Loucy (cell line): ENCODE data around the gene AMN.
A peak's percentile ranks its signal among the peaks of the same experiment; 100 is the strongest.

Source experiments
- H2AFZ ChIP-seq: fragments of 200-600 bp; sonication (generic); 2 replicates; pipeline ENCODE4 v1.6.0; 2016; ENCODE audit warnings: antibody characterized with exemption, mild to moderate bottlenecking, low read length, moderate library complexity
- H3F3A ChIP-seq: fragments of 200-600 bp; 2 replicates; pipeline ENCODE4 v1.6.0; 2016; ENCODE audit warnings: antibody characterized with exemption, low read depth, mild to moderate bottlenecking
- H3K27me3 ChIP-seq: fragments of 200-600 bp; sonication (generic); 2 replicates; pipeline ENCODE4 v1.6.1; 2014; ENCODE audit warnings: low read length, mild to moderate bottlenecking; ENCODE audit not compliant: insufficient read depth, poor library complexity, severe bottlenecking
- H3K36me3 ChIP-seq: fragments of 200-600 bp; sonication (generic); 2 replicates; pipeline ENCODE4 v1.6.1; 2016; ENCODE audit warnings: low read length; ENCODE audit not compliant: insufficient read depth
- H3K4me1 ChIP-seq: fragments of 200-600 bp; sonication (generic); 2 replicates; pipeline ENCODE4 v1.5.1; 2014; ENCODE audit warnings: low read length, mild to moderate bottlenecking; ENCODE audit not compliant: insufficient read depth, poor library complexity, severe bottlenecking
- H3K4me2 ChIP-seq: fragments of 200-600 bp; sonication (generic); 2 replicates; pipeline ENCODE4 v1.6.0; 2014; ENCODE audit warnings: antibody characterized with exemption, low read length, low read depth, mild to moderate bottlenecking; ENCODE audit not compliant: poor library complexity, severe bottlenecking
- H3K4me3 ChIP-seq: fragments of 200-600 bp; sonication (generic); 2 replicates; pipeline ENCODE4 v1.5.1; 2014; ENCODE audit warnings: low read length, mild to moderate bottlenecking, mixed read lengths; ENCODE audit not compliant: poor library complexity, severe bottlenecking
- H3K79me2 ChIP-seq: fragments of 200-600 bp; sonication (generic); 2 replicates; pipeline ENCODE4 v1.6.1; 2014; ENCODE audit warnings: low read length; ENCODE audit not compliant: insufficient read depth
- H3K9ac ChIP-seq: fragments of 200-600 bp; sonication (generic); 2 replicates; pipeline ENCODE4 v1.6.0; 2014; ENCODE audit warnings: mild to moderate bottlenecking, low read depth, low read length, moderate library complexity; ENCODE audit not compliant: poor library complexity, severe bottlenecking
- H3K9me2 ChIP-seq: fragments of 200-600 bp; sonication (generic); replicated peaks from 2 replicates; pipeline ENCODE4 v1.6.1; 2016; ENCODE audit warnings: low read depth, low read length, mixed read lengths
- H3K9me3 ChIP-seq: fragments of 200-600 bp; sonication (generic); 2 replicates; pipeline ENCODE4 v1.6.1; 2014; ENCODE audit warnings: mild to moderate bottlenecking, antibody characterized with exemption, low read length, low read depth; ENCODE audit not compliant: insufficient read depth
- H4K20me1 ChIP-seq: fragments of 200-600 bp; sonication (generic); 2 replicates; pipeline ENCODE4 v1.6.0; 2014; ENCODE audit warnings: antibody characterized with exemption, low read length, mild to moderate bottlenecking; ENCODE audit not compliant: insufficient read depth, poor library complexity, severe bottlenecking
- EZH2phosphoT487 ChIP-seq: fragments of 200-600 bp; IDR thresholded peaks from 2 replicates; pipeline ENCODE4 v1.6.1; 2018; ENCODE audit warnings: antibody characterized with exemption, mild to moderate bottlenecking, moderate library complexity, borderline replicate concordance
- TF ChIP-seq, protein P1 (sequence below): fragments of 200-600 bp; sonication (generic); conservative IDR thresholded peaks from 2 replicates; pipeline ENCODE4 v1.5.1; 2014; ENCODE audit warnings: mild to moderate bottlenecking, antibody characterized with exemption, low read length

AMN gene

GRCh38 chr14:102878970-102879460 is 43.4 kb upstream of the AMN start:
- Histone ChIP-seq H3K36me3 (peaks cover 38% of the 10 kb centered on the region; the same call in 1 of the 2 replicates), H3K79me2 (no peaks in the 10 kb centered on the region), H3K27me3 (no peaks in the 10 kb centered on the region), H3K9me2 (no peaks in the 10 kb centered on the region), H4K20me1 (no peaks in the 10 kb centered on the region), H3K4me3 (no peak overlapping the region), H3F3A (no peaks in the 10 kb centered on the region), H3K4me1 (no peaks in the 10 kb centered on the region), H3K4me2 (no peak overlapping the region), H2AFZ (no peak overlapping the region), H3K9me3 (no peaks in the 10 kb centered on the region), H3K9ac (no peak overlapping the region)
- TF ChIP-seq, protein P1, sequence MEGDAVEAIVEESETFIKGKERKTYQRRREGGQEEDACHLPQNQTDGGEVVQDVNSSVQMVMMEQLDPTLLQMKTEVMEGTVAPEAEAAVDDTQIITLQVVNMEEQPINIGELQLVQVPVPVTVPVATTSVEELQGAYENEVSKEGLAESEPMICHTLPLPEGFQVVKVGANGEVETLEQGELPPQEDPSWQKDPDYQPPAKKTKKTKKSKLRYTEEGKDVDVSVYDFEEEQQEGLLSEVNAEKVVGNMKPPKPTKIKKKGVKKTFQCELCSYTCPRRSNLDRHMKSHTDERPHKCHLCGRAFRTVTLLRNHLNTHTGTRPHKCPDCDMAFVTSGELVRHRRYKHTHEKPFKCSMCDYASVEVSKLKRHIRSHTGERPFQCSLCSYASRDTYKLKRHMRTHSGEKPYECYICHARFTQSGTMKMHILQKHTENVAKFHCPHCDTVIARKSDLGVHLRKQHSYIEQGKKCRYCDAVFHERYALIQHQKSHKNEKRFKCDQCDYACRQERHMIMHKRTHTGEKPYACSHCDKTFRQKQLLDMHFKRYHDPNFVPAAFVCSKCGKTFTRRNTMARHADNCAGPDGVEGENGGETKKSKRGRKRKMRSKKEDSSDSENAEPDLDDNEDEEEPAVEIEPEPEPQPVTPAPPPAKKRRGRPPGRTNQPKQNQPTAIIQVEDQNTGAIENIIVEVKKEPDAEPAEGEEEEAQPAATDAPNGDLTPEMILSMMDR, result 0 out of 2 replicates have a peak, but pooled peaks have one; percentile 1
- TF ChIP-seq EZH2phosphoT487, result no peak

GRCh38 chr14:102882226-102882906 is 40.1 kb upstream of the AMN start:
- Histone ChIP-seq H3K79me2 (no peaks in the 10 kb centered on the region), H3F3A (no peaks in the 10 kb centered on the region), H3K4me2 (no peak overlapping the region), H2AFZ (no peak overlapping the region), H3K36me3 (peaks cover 22% of the 10 kb centered on the region; the same call in 1 of the 2 replicates), H3K9me2 (no peaks in the 10 kb centered on the region), H3K4me1 (no peaks in the 10 kb centered on the region), H3K9me3 (no peaks in the 10 kb centered on the region), H3K27me3 (no peaks in the 10 kb centered on the region), H4K20me1 (no peaks in the 10 kb centered on the region), H3K9ac (no peak overlapping the region), H3K4me3 (no peak overlapping the region)
- TF ChIP-seq EZH2phosphoT487, result no peak
- TF ChIP-seq, protein P1, result no peak

GRCh38 chr14:102883089-102883541 is 39.3 kb upstream of the AMN start:
- Histone ChIP-seq H3F3A (no peaks in the 10 kb centered on the region), H3K36me3 (peaks cover 15% of the 10 kb centered on the region; the same call in 1 of the 2 replicates), H3K9ac (no peak overlapping the region), H3K4me1 (no peaks in the 10 kb centered on the region), H2AFZ (no peak overlapping the region), H3K27me3 (no peaks in the 10 kb centered on the region), H3K79me2 (no peaks in the 10 kb centered on the region), H3K9me2 (no peaks in the 10 kb centered on the region), H3K9me3 (no peaks in the 10 kb centered on the region), H3K4me3 (no peak overlapping the region), H4K20me1 (no peaks in the 10 kb centered on the region), H3K4me2 (no peak overlapping the region)
- TF ChIP-seq, protein P1, result no peak
- TF ChIP-seq EZH2phosphoT487, result no peak
